HG03354 (cell line): ENCODE results near the gene CSHL1.
"Not testable (repeated sequence)": the region's sequence is repeated elsewhere in the genome, so short reads cannot be mapped to it uniquely, and the experiment has no call there.

Source experiments
- ATAC-seq: cut with Tn5 transposase; IDR thresholded peaks from one replicate; pipeline ENCODE4 v1.9.1; 2021; ENCODE audit warnings: mild to moderate bottlenecking; ENCODE audit not compliant: unreplicated experiment, poor library complexity, severe bottlenecking

CSHL1 gene

GRCh38 chr17:63894821-63895220 lies 16.2 kb downstream of the CSHL1 start:
- not testable (repeated sequence) for ATAC-seq

DNA sequence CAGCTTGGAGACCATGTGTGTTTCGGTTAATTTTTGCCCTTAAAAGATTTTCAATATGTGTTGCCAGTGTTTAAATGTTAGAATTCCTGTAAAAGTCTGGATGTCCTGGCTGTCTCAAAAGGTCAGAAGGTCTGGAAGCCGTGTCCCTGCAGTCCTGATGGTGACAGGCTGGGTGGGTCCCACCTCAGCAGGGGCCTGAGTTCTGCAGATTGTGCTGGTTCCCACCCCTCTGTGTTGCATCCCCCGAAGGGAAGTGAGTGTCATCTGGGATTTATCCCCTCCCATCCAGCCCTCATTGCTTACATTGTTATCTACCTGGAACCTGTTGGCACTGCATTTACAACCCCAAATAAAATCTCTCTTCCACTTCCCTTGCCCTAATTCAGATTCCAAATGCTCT lies 17.0 kb downstream of the CSHL1 start:
- not testable (repeated sequence) for ATAC-seq

- ATAC-seq, result not testable (repeated sequence)
These were observed 18.6 kb downstream of the CSHL1 start for GRCh38 chr17:63892316-63893037.

DNA sequence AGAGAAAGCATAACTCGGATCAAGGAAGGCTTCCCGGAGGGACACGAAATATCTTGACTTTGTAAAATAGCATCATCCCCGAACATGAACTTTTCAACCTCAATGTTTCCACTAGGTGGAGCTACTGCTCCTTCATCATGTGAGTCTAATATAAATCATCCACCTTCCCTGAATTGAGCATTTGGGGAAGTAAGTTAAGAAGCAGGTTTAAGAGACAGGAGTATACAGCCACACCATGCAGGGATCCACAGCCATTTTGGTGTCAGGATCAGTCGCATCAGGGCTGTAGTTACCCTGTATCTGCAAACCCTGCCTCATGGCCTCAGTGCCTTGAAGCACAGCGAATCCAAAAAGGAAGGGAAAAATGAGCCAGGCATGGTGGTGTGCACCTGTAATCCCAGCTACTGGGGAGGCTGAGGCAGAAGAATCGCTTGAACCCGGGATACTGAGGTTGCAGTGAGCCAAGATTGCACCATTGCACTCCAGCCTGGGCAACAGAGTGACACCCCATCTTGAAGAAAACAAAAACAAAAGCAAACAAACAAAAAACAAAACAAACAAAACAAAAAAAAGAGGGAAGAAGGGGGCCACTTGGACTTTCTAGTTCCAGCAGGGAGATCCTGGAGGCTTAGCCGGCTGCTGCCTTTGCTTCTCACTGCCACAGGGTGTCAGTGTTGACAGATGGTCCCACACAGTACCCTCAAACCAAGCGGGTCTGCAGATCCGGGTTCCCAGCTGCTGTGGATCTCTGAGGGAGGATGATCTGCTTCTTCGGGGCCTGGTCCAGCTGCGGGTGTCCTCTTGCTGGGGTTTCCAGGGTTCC lies 21.8 kb downstream of the CSHL1 start:
- not testable (repeated sequence) for ATAC-seq

DNA sequence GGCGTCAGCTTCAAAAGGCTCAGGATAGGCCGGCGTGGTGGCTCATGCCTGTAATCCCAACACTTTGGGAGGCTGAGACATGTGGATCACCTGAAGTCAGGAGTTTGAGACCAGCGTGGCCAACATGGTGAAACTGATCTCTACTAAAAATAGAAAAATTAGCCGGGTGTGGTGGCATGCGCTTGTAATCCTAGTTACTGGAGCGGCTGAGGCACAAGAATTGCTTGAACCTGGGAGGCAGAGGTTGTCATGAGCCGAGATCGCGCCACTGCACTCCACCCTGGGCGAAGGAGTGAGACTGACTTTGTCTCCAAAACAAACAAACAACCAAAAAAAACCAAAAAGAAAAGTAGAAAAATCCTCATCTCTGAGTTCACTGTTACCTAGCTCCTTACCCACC lies 25.9 kb downstream of the CSHL1 start:
- ATAC-seq, result not testable (repeated sequence)

- ATAC-seq, result not testable (repeated sequence)
These were observed 28.4 kb downstream of the CSHL1 start for GRCh38 chr17:63882626-63883126.

- ATAC-seq, result no peak
These were observed 29.0 kb downstream of the CSHL1 start, which contains the start of gene GH2 for GRCh38 chr17:63881935-63882601. GH2 (minus strand) TSS chr17:63881944; CDS start chr17:63881801, 143 bp downstream.

- ATAC-seq, result not testable (repeated sequence)
These were observed 29.7 kb downstream of the CSHL1 start for GRCh38 chr17:63881337-63881736.

- no peak for ATAC-seq
These were observed 30.4 kb downstream of the CSHL1 start for GRCh38 chr17:63880706-63881105.

DNA sequence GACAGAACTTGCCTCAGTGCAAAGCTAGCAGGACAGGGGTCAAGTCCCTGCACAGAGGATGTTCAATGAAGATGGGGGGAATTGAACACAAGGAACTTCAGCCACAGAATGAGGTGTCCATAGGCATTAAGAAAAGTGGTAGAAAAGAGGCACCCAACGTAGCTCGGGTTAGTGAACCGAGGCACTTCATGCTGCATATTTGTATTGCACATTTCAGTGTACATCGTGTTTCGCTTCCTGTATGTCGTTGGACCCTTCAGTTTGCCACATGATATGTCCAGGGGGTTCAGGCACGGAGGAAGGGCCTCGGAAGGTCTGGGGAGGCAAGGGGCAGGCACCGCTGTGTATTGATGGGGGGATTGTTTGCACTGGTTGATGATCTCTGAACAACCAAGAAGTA lies 32.6 kb downstream of the CSHL1 start:
- ATAC-seq, result not testable (repeated sequence)

DNA sequence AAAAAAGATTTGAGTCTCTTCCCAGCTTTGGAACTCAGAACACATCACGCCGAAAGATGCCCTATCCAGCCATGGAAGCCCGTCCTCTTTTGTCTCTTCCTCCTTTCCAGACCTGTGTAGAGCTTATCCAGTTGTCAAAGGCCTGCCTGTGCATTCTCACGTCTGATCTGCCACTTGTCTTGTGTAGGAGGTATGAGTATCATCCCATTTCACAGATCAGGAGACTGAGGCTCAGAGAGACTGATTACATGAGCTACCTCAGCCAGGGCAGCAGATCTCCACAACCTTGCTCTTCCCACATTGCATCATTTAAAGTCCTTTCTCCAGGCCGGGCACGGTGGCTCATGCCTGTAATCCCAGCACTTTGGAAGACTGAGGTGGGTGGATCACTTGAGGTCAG lies 36.4 kb downstream of the CSHL1 start:
- not testable (repeated sequence) for ATAC-seq

DNA sequence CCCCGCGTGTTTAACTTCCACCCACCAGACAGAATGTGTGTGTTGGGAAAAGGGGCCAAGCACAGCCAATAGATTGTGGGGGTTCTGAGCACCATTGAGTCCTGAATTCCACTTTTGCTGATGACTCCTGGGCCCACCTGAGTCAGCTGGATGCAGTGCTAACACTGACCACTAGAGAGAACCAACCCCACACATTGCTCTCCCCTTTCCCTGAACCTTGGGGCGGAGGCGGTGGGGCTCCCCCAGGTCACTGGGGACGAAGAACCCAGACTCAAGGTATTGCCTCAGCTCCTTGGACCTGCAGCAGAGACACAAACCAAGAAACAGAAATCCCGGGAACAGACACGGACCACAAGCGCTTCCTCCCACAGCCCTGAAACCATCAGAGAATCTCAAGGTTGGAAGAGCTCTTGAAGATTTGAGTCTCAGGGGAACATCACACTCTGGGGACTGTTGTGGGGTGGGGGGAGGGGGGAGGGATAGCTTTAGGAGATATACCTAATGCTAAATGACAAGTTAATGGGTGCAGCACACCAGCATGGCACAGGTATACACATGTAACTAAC lies 36.9 kb downstream of the CSHL1 start:
- not testable (repeated sequence) for ATAC-seq

GRCh38 chr17:63873577-63873976 lies 37.5 kb downstream of the CSHL1 start, which contains the start of gene CSH2:
CSH2 (minus strand) TSS chr17:63873677; CDS start chr17:63873614, 63 bp downstream.
- not testable (repeated sequence) for ATAC-seq

DNA sequence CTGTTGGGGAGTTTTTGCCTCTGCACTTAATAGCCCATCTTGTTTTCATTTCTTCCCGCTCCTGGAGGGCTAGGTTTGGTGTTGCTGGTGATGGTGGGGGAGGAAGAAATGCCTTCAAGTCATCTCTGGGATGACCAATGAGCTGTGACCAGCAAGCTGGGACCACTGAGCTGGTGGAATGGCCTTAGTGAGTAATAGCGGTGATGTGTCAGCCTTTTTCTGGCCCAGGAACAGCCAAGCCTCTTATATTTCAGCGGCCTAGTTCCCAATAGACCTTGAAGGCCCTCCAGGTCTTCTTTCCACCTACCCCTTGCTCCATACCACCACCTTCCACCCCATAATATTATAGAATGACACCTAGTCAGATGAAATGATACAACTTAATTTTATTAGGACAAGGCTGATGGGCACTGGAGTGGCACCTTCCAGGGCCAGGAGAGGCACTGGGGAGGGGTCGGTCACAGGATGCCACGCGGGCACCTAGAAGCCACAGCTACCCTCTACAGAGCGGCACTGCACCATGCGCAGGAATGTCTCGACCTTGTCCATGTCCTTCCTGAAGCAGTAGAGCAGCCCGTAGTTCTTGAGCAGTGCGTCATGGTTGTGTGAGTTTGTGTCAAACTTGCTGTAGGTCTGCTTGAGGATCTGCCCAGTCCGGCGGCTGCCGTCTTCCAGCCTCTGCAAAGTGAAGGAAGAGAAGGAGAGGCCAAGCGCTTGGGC lies 39.3 kb downstream of the CSHL1 start:
- ATAC-seq, result not testable (repeated sequence)

DNA sequence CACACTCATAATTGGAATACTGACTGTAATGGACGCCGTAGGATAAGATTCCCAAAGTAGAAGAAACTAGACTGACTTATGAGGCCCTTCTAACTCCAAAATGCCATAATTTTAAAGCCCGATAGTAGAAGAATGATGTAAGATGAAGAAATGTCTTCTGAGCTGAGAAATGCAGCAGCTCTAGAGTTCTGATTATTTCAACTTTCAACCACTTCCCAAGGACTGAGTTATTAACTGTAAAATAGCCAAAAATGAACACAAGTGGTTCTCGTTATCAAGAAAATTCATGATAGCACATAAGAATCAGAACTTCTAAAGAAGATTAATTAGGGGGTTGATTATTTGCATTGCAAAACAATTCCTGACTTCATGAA lies 40.8 kb downstream of the CSHL1 start:
- not testable (repeated sequence) for ATAC-seq

DNA sequence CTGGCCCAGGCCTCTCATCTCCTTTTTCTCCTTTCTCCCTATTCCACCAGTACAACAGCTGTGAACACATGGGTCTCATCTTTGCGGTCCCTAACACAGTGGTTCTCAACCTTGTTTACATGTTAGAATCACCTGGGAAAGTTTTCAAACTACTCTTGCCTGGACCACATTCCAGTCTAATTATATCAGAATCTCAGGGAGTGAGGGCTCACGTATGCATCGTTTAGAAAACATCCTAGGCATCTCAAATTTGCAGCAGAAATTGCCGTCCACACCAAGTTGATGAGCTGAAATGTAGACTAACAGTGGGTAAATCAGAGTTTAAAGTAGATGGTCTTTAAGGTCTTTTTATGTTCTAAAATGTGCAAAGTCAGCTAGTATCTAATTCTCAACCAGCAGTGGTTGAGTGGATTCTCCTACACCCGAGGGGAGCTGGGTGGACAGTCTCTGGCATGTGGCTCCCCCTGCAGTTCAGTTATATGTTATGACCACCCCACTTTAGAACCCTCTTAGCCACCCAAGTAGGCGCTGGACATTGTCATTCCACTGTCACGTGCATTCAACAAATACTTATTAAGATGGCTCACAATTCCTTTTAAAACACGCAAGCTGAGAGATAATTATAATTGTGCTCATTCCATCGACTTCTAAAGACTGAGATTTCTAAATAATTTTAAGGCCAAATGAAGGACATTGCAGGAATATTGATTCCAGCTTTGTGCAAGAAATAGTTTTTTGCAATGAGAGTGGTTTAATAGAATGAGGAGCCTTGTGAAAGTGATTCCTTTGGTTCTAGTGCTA lies 41.4 kb downstream of the CSHL1 start:
- ATAC-seq, result not testable (repeated sequence)

GRCh38 chr17:63866625-63867024 lies 44.4 kb downstream of the CSHL1 start:
- ATAC-seq, result not testable (repeated sequence)
